CD1c-positive myeloid dendritic cell (primary cell): Measurements from ENCODE around the gene PRAME.
"Not testable (repeated sequence)": the region's sequence is repeated elsewhere in the genome, so short reads cannot be mapped to it uniquely, and the experiment has no call there.

ENCODE experiments used
- DNase-seq: peaks from one replicate; pipeline ENCODE4 v3.0.0-alpha.2; 2016; ENCODE audit errors: extremely low spot score

PRAME gene

GRCh38 chr22:22558972-22559603 lies at the start of gene PRAME:
PRAME (minus strand) TSS chr22:22559265; CDS start chr22:22556832, 2,433 bp downstream.
- DNase-seq = peak; percentile 83

GRCh38 chr22:22608022-22608421 lies 49.0 kb upstream of the PRAME start:
- DNase-seq = not testable (repeated sequence)

GRCh38 chr22:22605074-22605404 lies 46.0 kb upstream of the PRAME start:
- no peak for DNase-seq

- DNase-seq = no peak
Observed at GRCh38 chr22:22604326-22605073, 45.4 kb upstream of the PRAME start.

- no peak for DNase-seq
Observed at GRCh38 chr22:22603470-22603947, 44.4 kb upstream of the PRAME start.

GRCh38 chr22:22600531-22601261 lies 41.6 kb upstream of the PRAME start:
- DNase-seq = no peak

- DNase-seq = no peak
Observed at GRCh38 chr22:22599248-22599647, 40.2 kb upstream of the PRAME start.

GRCh38 chr22:22598144-22598543 lies 39.1 kb upstream of the PRAME start:
- DNase-seq = no peak

GRCh38 chr22:22595001-22595835 lies 36.2 kb upstream of the PRAME start:
- DNase-seq = no peak

- DNase-seq = peak; percentile 66
Observed at GRCh38 chr22:22593964-22594656, 35.0 kb upstream of the PRAME start.

- no peak for DNase-seq
Observed at GRCh38 chr22:22593250-22593649, 34.2 kb upstream of the PRAME start.

- no peak for DNase-seq
Observed at GRCh38 chr22:22591348-22592299, 32.6 kb upstream of the PRAME start.

- no peak for DNase-seq
Observed at GRCh38 chr22:22590136-22590891, 31.2 kb upstream of the PRAME start.

- no peak for DNase-seq
Observed at GRCh38 chr22:22588485-22589164, 29.6 kb upstream of the PRAME start.

GRCh38 chr22:22587577-22588188 lies 28.6 kb upstream of the PRAME start:
- no peak for DNase-seq

GRCh38 chr22:22584722-22585121 lies 25.7 kb upstream of the PRAME start:
- DNase-seq = no peak

GRCh38 chr22:22583030-22583429 lies 24.0 kb upstream of the PRAME start:
- no peak for DNase-seq

- DNase-seq = not testable (repeated sequence)
Observed at GRCh38 chr22:22581524-22581923, 22.5 kb upstream of the PRAME start.
